Uterus (tissue), 4 donors: ENCODE data around the gene C5orf47. TPM values are rescaled to one million over a fixed set of nuclear protein-coding genes. Genes with fewer than 3 reads are reported as not detected.

ENCODE experiments used
- DNase-seq, 2 donors: peaks; one replicate each; pipeline ENCODE4 v3.0.0-alpha.2; 2019 to 2020
- H3K27ac ChIP-seq, 2 donors: fragments of 200-600 bp; sonication (generic); 1 replicate in 1 of 2; 2 replicates in 1 of 2; pipeline ENCODE4 v1.5.1; 2016 to 2018
- H3K27me3 ChIP-seq, 2 donors: fragments of 200-600 bp; sonication (generic); one replicate each; pipeline ENCODE4 v1.5.1; 2018 to 2019; ENCODE audit warnings: control low read depth in 1 of 2
- H3K36me3 ChIP-seq, 2 donors: fragments of 200-600 bp; sonication (generic); one replicate each; pipeline ENCODE4 v1.5.1; 2019; ENCODE audit warnings: control low read depth in 1 of 2
- H3K4me1 ChIP-seq, 2 donors: fragments of 200-600 bp; sonication (generic); one replicate each; pipeline ENCODE4 v1.5.1; 2018 to 2019; ENCODE audit warnings: control low read depth in 1 of 2
- H3K4me3 ChIP-seq, 2 donors: fragments of 200-600 bp; sonication (generic); 1 replicate in 1 of 2; 2 replicates in 1 of 2; pipeline ENCODE4 v1.5.1; 2018 to 2019; ENCODE audit warnings: mild to moderate bottlenecking in 1 of 2
- H3K9me3 ChIP-seq, 2 donors: fragments of 200-600 bp; sonication (generic); one replicate each; pipeline ENCODE4 v1.5.1; 2019; ENCODE audit warnings: control low read depth in 1 of 2
- CTCF ChIP-seq, 4 experiments: fragments of 200-600 bp in 2 of 4; fragments of 450-650 bp in 2 of 4; sonication (generic) in 2 of 4; IDR thresholded peaks; one replicate each; pipeline ENCODE4 v1.5.1; 2016 to 2019; ENCODE audit warnings: antibody characterized with exemption in 4 of 4, mild to moderate bottlenecking in 2 of 4, moderate library complexity in 1 of 4
- POLR2A ChIP-seq, 2 donors: fragments of 450-650 bp; IDR thresholded peaks; one replicate each; pipeline ENCODE4 v1.6.1; 2016; ENCODE audit warnings: antibody characterized with exemption in 2 of 2, mild to moderate bottlenecking in 1 of 2, moderate library complexity in 1 of 2
- intact Hi-C: fragments of 100-400 bp; cut with DNase I; formaldehyde crosslinking; loops from one replicate; pipeline ENCODE4 v1.15.1; 2023; ENCODE audit warnings: low total_unique reads
- total RNA-seq, 4 donors: library from RNA; depleted of rRNA in 3 of 4; stranded (reverse); fragments of >200 nt in 3 of 4; gene quantifications; one replicate each; pipeline versions ENCODE4 v1.1.0 to v1.2.4, GENCODE V29; 2014 to 2023
- donor health status: DM: yes; HTN: yes; CAD: no.

C5orf47 gene
- total RNA-seq, 4 donors from 2014 or later = 0.21 TPM; not detected in 3

- H3K36me3 ChIP-seq = no peaks in the 10 kb centered on the region
- no peaks in the 10 kb centered on the region for H3K4me1 ChIP-seq
- H3K4me3 ChIP-seq = no peak overlapping the region
- TF ChIP-seq POLR2A (IDR thresholded peaks at IDR 0.05) (no peak), CTCF (IDR thresholded peaks at IDR 0.05) (no peak)
- no peak for DNase-seq
- intact Hi-C loops = no loop called here
- no peak overlapping the region for H3K27ac ChIP-seq
- no peaks in the 10 kb centered on the region for H3K9me3 ChIP-seq
- H3K27me3 ChIP-seq = no peaks in the 10 kb centered on the region
These were observed 24.5 kb upstream of the C5orf47 start for GRCh38 chr5:173964506-173964905.

GRCh38 chr5:173967241-173967640 is 21.7 kb upstream of the C5orf47 start:
- no peak overlapping the region for H3K4me3 ChIP-seq
- no peaks in the 10 kb centered on the region for H3K4me1 ChIP-seq
- no peaks in the 10 kb centered on the region for H3K36me3 ChIP-seq
- no peak for TF ChIP-seq CTCF (IDR thresholded peaks at IDR 0.05)
- no peak for TF ChIP-seq POLR2A (IDR thresholded peaks at IDR 0.05)
- H3K9me3 ChIP-seq = no peaks in the 10 kb centered on the region
- no peak for DNase-seq
- intact Hi-C loops = no loop called here
- H3K27me3 ChIP-seq = no peaks in the 10 kb centered on the region
- H3K27ac ChIP-seq = no peak overlapping the region

GRCh38 chr5:173968154-173968797 is 20.7 kb upstream of the C5orf47 start:
- TF ChIP-seq POLR2A (IDR thresholded peaks at IDR 0.05) (no peak), CTCF (IDR thresholded peaks at IDR 0.05) (no peak)
- no peak overlapping the region for H3K4me3 ChIP-seq
- no peaks in the 10 kb centered on the region for H3K9me3 ChIP-seq
- H3K36me3 ChIP-seq = no peaks in the 10 kb centered on the region
- H3K4me1 ChIP-seq = no peaks in the 10 kb centered on the region
- DNase-seq = no peak
- H3K27ac ChIP-seq = no peak overlapping the region
- H3K27me3 ChIP-seq = no peaks in the 10 kb centered on the region
- intact Hi-C loops = no loop called here

- H3K9me3 ChIP-seq = no peaks in the 10 kb centered on the region
- intact Hi-C loops = loop anchor here (5.0 kb wide), 1 partner anchor 347 kb away; no protein-coding TSS in a partner anchor
- H3K4me1 ChIP-seq = no peaks in the 10 kb centered on the region
- no peaks in the 10 kb centered on the region for H3K36me3 ChIP-seq
- no peak for TF ChIP-seq CTCF (IDR thresholded peaks at IDR 0.05)
- no peak for TF ChIP-seq POLR2A (IDR thresholded peaks at IDR 0.05)
- no peak overlapping the region for H3K4me3 ChIP-seq
- H3K27ac ChIP-seq = peak overlapping the region in 1 of 2 donors; percentile 30
- no peaks in the 10 kb centered on the region for H3K27me3 ChIP-seq
- DNase-seq = no peak
These were observed 19.6 kb upstream of the C5orf47 start for GRCh38 chr5:173969167-173970049.
